ENCODE measurements around the gene RIC8B.
"Not testable (repeated sequence)": the region's sequence is repeated elsewhere in the genome, so short reads cannot be mapped to it uniquely, and the experiment has no call there.

RIC8B gene, protein sequence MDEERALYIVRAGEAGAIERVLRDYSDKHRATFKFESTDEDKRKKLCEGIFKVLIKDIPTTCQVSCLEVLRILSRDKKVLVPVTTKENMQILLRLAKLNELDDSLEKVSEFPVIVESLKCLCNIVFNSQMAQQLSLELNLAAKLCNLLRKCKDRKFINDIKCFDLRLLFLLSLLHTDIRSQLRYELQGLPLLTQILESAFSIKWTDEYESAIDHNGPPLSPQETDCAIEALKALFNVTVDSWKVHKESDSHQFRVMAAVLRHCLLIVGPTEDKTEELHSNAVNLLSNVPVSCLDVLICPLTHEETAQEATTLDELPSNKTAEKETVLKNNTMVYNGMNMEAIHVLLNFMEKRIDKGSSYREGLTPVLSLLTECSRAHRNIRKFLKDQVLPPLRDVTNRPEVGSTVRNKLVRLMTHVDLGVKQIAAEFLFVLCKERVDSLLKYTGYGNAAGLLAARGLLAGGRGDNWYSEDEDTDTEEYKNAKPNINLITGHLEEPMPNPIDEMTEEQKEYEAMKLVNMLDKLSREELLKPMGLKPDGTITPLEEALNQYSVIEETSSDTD

GRCh38 chr12:106774005-106774807 is at the start of gene RIC8B:
Gene RIC8B (plus strand): TSS chr12:106774682. CDS start chr12:106774746, 64 bp downstream.
- peak; percentile 69 for DNase-seq

GRCh38 chr12:106724934-106725333 is 49.5 kb upstream of the RIC8B start:
- DNase-seq = no peak

DNA sequence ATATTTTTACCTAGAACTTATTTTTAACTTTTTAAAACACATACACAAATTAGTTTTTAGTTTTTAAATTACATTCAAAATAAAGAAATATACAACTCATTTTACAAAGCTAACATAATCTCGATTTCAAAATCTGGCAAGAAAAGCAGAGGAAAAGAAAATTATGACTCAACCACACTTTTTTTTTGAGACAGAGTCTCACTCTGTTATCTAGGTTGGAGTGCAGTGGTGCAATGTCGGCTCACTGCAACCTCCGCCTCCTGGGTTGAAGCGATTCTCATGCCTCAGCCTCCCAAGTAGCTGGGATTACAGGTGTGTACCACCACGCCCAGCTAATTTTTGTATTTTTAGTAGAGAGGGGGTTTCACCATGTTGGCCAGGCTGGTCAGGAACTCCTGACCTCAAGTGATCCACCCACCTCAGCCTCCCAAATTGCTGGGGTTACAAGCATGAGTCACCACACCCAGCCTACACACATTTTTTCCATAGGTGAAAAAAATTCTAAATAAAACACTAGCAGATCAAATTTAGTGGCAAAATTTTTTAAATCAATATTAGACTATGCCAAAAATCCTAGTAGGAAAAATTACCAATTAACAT is 47.8 kb upstream of the RIC8B start:
- not testable (repeated sequence) for DNase-seq

- no peak for DNase-seq
These were observed 44.9 kb upstream of the RIC8B start for GRCh38 chr12:106729611-106730010.

DNA sequence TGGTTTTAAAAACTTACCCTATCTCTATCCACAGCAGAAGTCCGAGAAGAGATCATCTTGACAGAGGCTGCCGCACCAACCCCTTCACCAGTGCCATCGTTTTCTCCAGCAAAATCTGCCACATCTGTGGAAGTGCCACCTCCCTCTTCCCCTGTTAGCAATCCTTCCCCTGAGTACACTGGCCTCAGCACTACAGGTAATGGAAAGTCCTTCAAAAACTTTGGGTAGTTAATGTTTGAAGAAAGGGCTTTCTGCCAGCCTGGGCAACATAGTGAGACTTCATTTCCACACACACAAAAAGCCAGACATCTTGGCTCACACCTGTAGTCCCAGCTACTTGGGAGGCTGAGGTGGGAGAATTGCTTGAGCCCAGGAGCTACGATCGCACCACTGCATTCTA is 41.6 kb upstream of the RIC8B start:
- no peak for DNase-seq

DNA sequence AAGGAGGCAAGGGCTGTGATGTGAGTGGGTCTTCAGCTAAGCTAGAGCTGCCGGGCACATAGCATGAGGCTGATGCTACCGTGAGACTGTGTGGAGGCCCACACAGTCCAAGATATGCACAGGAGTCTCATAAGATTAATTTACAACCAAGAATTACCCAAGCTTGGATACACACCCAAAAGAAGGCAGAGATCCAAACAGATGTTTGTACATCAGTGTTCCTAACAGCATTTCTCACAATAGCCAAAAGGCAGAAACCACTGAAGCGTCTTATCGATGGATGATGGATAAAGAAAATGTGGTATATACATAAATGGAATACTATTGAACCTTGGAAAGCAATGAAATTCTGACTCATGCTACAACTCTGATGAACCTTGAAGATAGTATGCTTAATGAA is 40.8 kb upstream of the RIC8B start:
- DNase-seq = no peak

DNA sequence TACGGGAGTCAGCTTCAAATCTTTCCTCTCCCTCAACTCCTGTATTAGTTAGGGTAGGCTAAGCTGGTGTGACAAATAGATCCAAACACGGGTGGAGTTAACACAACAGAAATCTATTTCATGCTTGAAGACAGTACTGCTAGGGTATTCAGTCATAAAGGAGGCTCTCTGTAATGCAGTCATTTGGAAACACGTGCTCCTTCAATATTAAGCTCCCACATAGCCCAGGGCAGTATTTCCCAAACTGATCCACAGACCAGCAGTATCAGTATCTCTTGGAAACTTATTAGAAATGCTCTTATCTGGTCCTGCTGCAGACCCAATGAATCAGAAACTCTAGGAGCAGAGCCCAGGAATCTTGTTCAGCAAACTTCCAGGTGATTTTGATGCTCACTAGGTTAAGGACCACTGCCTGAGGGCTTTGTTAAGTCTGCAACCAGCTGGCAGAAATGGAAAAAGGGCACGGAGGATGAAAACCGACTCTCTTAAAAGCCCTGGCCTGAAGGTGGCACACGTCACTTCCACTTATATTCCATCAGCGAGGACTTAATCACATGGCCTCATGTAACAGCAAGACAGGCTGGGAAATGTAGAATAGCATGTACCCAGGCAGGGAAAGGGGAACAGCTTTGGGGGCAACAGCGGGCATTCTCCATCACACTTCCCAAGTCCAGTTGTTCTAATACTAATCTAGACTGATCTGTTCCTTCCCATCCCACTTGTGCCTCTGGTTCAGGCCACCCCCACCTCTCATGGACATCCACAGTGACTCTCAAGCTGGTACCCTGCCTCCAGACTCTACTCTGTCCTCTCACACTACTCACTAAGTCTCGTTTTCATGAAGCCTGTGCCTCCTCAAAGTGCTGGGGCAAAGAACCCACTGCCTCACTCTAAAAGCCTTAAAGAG is 38.2 kb upstream of the RIC8B start:
- DNase-seq = peak; percentile 17

- no peak for DNase-seq
These were observed 35.2 kb upstream of the RIC8B start for GRCh38 chr12:106739318-106739717.

- no peak for DNase-seq
These were observed 34.5 kb upstream of the RIC8B start for GRCh38 chr12:106739815-106740530.

DNA sequence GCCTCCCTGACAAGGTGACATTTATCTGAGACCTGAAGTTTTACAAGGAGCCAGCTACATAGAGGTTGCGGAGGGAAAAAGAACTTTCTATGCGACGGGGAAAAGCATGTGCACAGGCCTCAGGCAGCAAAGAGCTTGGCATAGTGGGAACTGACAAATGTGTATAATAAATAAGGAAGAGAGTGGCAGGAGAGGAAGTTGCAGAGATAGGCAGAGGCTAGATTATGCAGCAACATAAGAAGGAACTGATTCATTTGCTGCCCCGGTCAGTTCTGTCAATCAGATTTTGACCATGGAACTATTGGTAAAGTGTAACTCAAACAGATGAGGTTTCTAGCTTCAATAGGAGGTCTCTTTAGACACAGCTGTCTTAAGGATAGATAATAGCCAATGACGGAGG is 33.7 kb upstream of the RIC8B start:
- DNase-seq = no peak

- no peak for DNase-seq
These were observed 33.2 kb upstream of the RIC8B start for GRCh38 chr12:106741247-106741646.

DNA sequence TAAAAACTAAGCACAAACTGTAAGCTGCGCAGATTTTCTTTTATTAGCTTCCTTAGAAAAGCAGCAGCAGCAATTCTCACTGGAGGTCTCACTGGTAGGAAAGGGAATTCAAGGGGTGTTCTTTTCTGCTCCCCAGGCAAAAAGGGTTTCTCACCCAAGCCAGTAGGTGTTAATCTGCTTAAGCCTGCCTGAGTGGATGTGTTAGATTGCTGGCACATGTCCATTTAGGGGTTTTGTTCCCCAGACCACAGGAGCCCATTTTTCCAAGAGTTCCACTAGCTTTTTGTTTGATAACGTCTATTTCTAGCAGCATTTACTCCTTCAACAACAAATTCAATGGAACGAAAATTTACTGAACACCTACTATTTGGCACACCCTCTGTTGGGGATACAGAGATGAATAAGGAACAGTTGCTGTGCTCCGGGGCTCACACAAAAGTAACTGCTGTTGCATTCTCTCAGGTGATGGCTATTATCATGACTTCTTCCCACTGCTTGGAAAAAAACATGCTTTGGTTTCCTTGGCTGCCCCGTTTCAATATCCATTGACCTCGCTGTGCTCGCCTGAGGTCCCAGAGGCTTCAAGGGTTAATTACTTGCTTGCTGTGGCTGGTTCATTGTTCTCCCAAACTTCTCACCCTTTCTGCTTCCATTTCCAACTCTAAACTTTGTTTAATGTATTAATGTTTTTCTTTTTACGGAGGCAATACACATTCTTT is 31.1 kb upstream of the RIC8B start:
- DNase-seq = no peak

DNA sequence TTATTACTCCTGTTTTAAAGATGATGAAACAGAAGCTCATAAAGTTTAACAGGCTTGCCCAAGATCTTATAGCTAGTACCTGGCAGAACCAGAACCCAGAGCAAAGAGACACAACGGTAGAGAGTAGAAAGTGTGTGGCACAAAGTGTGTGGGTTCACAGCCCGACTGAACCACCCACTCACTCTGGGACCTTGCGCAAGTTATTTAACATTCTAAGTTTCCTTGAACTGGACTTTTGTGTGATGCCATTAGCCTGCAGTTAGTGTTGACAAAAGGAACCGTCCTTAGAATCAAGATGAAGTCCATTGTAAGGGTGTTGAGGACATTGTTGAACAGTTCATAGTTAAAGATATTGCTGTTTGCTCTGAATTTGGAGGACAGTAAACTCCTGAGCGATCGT is 29.9 kb upstream of the RIC8B start:
- DNase-seq = no peak

- DNase-seq = no peak
These were observed 29.2 kb upstream of the RIC8B start for GRCh38 chr12:106745181-106745745.

GRCh38 chr12:106747973-106748436 is 26.5 kb upstream of the RIC8B start:
- DNase-seq = no peak

- no peak for DNase-seq
These were observed 24.0 kb upstream of the RIC8B start for GRCh38 chr12:106750524-106750923.

GRCh38 chr12:106753526-106753925 is 21.0 kb upstream of the RIC8B start:
- DNase-seq = peak; percentile 18

DNA sequence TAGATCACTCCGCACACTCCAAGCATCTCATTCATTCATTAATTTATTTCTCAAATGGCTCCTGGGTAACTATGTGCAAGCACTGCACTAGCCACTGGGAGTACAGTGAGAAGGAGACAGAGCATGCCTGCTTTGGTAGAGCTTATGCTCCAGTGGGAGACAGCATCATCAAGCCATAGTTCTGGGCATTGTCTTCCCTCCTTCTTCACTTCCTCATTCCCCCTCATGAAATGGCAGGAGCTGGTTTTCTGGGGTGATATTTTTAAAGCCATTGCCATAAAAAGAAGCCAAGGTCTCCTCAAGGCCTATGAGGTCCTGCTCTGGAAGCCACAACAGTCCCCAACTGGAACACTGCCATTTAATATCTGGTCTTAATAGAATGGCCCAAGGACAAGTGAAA is 20.2 kb upstream of the RIC8B start:
- DNase-seq = no peak

DNA sequence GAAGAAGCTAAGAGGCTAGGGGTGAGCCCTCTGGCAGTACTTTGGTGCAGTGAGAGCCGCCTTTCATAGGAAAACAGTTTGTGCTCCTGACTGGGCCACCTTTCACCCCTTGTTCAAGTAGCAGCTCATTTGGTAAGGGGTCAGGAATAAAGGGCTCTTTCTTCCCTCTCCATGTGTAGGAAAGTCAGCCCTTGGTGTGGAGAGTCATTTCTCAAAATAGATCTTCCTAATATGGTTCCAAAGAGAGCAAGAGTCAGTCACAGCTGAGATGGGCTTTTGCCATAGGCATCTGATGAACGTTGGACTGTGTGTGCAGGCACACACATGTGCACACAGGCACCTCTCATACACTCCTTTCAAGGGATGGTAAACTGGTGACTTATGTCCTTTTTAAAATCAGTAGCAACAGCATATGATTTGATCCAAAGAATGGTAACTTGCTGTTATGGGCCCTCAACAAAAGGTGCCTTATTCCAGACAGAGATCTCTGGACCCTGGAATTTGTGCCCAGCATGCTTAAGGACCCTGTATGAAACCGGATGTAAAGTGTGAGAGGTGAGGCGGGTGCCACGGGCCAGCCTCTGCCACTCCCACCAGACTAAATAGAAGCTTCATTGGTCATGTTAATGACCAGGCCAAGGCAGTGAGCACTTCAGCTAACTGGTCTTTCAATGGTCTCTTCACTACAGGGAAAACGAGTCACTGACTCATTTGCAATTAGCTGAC is 16.7 kb upstream of the RIC8B start:
- DNase-seq = no peak

Data from activated CD4-positive, alpha-beta T cell treated with anti-CD3 and anti-CD28 coated beads, Interleukin-2, amount 50 U/mL, for 1 hour (primary cell).